GM23248 (cell line): ENCODE measurements around the gene CDCA8. TPM values are rescaled to one million over a fixed set of nuclear protein-coding genes. Genes with fewer than 3 reads are reported as not detected.
"Not testable (repeated sequence)": the region's sequence is repeated elsewhere in the genome, so short reads cannot be mapped to it uniquely, and the experiment has no call there.

ENCODE experiments used
- DNase-seq: peaks from one replicate; pipeline ENCODE4 v3.0.0-alpha.2; 2015
- H2AFZ ChIP-seq: fragments of 200-600 bp; sonication (generic); 2 replicates; pipeline ENCODE4 v1.6.1; 2016; ENCODE audit warnings: antibody characterized with exemption
- H3F3A ChIP-seq: fragments of 200-600 bp; sonication (generic); 2 replicates; pipeline ENCODE4 v1.6.1; 2016; ENCODE audit warnings: mild to moderate bottlenecking, antibody characterized with exemption, mixed run types; ENCODE audit not compliant: insufficient read depth
- H3K27ac ChIP-seq: fragments of 200-600 bp; sonication (generic); 2 replicates; pipeline ENCODE4 v1.5.1; 2016; ENCODE audit warnings: mild to moderate bottlenecking
- H3K27me3 ChIP-seq: fragments of 200-600 bp; sonication (generic); replicated peaks from 2 replicates; pipeline ENCODE4 v1.6.1; 2016; ENCODE audit warnings: mild to moderate bottlenecking; ENCODE audit not compliant: insufficient read depth
- H3K36me3 ChIP-seq: fragments of 200-600 bp; sonication (generic); 2 replicates; pipeline ENCODE4 v1.6.1; 2016; ENCODE audit warnings: low read depth, mild to moderate bottlenecking
- H3K4me1 ChIP-seq: fragments of 200-600 bp; sonication (generic); 2 replicates; pipeline ENCODE4 v1.6.1; 2016; ENCODE audit warnings: mild to moderate bottlenecking; ENCODE audit not compliant: insufficient read depth
- H3K4me2 ChIP-seq: fragments of 200-600 bp; sonication (generic); one replicate; pipeline ENCODE4 v1.6.1; 2016; ENCODE audit warnings: mild to moderate bottlenecking; ENCODE audit not compliant: unreplicated experiment
- H3K4me3 ChIP-seq: fragments of 200-600 bp; sonication (generic); 2 replicates; pipeline ENCODE4 v1.5.1; 2016; ENCODE audit warnings: mild to moderate bottlenecking
- H3K79me2 ChIP-seq: fragments of 200-600 bp; sonication (generic); 2 replicates; pipeline ENCODE4 v1.6.1; 2016; ENCODE audit warnings: mild to moderate bottlenecking; ENCODE audit not compliant: insufficient read depth
- H3K9ac ChIP-seq: fragments of 200-600 bp; sonication (generic); 2 replicates; pipeline ENCODE4 v1.6.1; 2016; ENCODE audit warnings: mild to moderate bottlenecking
- H3K9me2 ChIP-seq: fragments of 200-600 bp; sonication (generic); 2 replicates; pipeline ENCODE4 v1.6.1; 2016; ENCODE audit warnings: mixed run types, mild to moderate bottlenecking, moderate library complexity; ENCODE audit not compliant: insufficient read depth
- H3K9me3 ChIP-seq: fragments of 200-600 bp; sonication (generic); one replicate; pipeline ENCODE4 v1.6.1; 2017; ENCODE audit warnings: low read depth
- H4K20me1 ChIP-seq: fragments of 200-600 bp; sonication (generic); 2 replicates; pipeline ENCODE4 v1.6.0; 2016; ENCODE audit not compliant: insufficient read depth
- EZH2 ChIP-seq: fragments of 200-600 bp; sonication (generic); IDR thresholded peaks from 2 replicates; pipeline ENCODE4 v1.6.1; 2018; ENCODE audit warnings: antibody characterized with exemption, mild to moderate bottlenecking; ENCODE audit not compliant: insufficient read depth, poor library complexity, severe bottlenecking
- EZH2phosphoT487 ChIP-seq: fragments of 200-600 bp; sonication (generic); IDR thresholded peaks from 2 replicates; pipeline ENCODE4 v1.6.1; 2018; ENCODE audit warnings: antibody characterized with exemption, moderate library complexity, mild to moderate bottlenecking, low read depth; ENCODE audit not compliant: insufficient read depth
- WGBS, 2 experiments: methylation state at CpG; one replicate each; pipeline ENCODE4 v1.1.6; 2015 to 2017; ENCODE audit warnings: low lambda C conversion rate in 2 of 2, low coverage in 1 of 2; ENCODE audit errors: missing lambda C conversion rate in 2 of 2; 5-methylcytosine and 5-hydroxymethylcytosine counted together
- in situ Hi-C: fragments of 300-500 bp; cut with MboI; formaldehyde crosslinking; loops from 2 replicates; pipeline ENCODE4 v1.15.0; 2020
- polyA plus RNA-seq: library from polyadenylated mRNA; unstranded; fragments of >200 nt; fragmentation: Nextera tagmentation; extraction: Ambion mirVana; gene quantifications from 2 replicates; pipeline ENCODE4 v1.2.1, GENCODE V29; 2016
- total RNA-seq: library from RNA; depleted of rRNA; stranded (reverse); fragments of >200 nt; shearing (Covaris generic); gene quantifications from 2 replicates; pipeline ENCODE4 v1.2.3, GENCODE V29; 2014

CDCA8 gene
- total and polyA plus RNA-seq, 2 experiments from 2014 or later, result 4.4 to 15.4 TPM

DNA sequence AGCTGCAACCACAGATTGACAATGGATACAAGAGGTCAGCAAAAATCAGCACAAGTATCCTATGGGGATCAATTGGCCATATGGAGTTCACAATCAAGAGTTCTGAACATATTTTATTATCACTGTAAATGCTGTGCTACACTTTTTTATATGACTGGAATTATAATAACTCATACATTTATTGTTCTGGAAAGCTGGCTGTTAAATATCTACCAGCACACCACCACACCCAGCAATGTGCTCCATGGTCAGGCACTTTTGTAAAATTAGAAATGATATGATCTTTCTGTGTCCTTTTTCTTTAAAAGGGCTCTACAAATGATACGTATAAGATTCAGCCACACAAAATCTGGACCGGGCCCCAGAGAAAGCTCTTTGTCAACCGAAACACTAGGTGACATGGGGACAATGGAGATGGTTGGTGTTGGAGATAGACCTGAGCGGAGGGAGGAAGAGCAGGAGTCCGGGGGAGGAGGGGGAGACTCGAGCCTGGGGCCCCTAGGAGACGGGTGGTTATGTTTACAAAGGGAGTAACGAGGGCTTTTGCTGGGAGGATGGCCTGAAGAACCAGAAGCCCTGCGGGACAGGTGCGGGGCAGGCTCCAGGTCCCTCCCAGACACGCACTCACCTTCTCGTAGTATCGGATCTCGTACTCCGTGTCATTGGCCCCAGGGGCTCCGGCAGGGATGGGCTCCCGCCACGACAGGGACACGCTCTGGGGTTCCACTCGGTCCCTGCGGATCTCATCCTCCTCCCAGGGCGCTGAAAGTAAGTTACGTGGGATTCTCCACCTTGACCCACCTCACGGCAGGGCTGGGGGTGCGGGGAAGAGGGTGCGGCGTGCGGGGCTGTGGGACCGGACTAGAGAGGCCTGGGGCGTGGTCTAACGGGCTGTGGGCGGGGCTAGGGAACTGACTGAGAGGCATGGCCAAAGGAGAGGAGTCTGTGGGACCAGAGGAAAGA is 42.6 kb downstream of the CDCA8 start:
- WGBS, 2 experiments, result 15 to 19% methylated on average over 26 to 31 of the region's 32 CpGs
- H2AFZ ChIP-seq, result no peak overlapping the region
- no peaks in the 10 kb centered on the region for H3K79me2 ChIP-seq
- H3K4me1 ChIP-seq, result no peaks in the 10 kb centered on the region
- H3K4me2 ChIP-seq, result no peak overlapping the region
- no peaks in the 10 kb centered on the region for H3K9me3 ChIP-seq
- no peak overlapping the region for H3K9ac ChIP-seq
- in situ Hi-C loops, result no loop called here
- H3K4me3 ChIP-seq, result no peak overlapping the region
- TF ChIP-seq EZH2phosphoT487, result no peak
- no peak for TF ChIP-seq EZH2
- H3F3A ChIP-seq, result no peaks in the 10 kb centered on the region
- DNase-seq, result no peak
- no peaks in the 10 kb centered on the region for H3K36me3 ChIP-seq
- H3K9me2 ChIP-seq, result no peaks in the 10 kb centered on the region
- H3K27ac ChIP-seq, result no peak overlapping the region
- H3K27me3 ChIP-seq, result peaks cover 16% of the 10 kb centered on the region; the same call in 1 of the 2 replicates
- H4K20me1 ChIP-seq, result no peaks in the 10 kb centered on the region

DNA sequence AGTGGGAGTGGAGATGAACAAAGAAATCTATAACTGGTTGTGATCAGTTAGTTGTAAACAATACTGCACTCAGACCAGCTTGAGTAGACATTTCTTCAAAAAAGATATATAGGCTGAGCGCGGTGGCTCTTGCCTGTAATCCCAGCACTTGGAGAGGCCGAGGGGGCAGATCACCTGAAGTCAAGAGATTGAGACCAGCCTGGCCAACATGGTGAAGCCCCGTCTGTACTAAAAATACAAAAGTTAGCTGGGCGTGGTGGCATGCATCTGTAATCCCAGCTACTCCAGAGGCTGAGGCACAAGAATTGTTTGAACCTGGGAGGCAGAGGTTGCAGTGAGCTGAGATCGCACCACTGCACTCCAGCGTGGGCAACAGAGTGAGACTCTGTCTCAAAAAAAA is 45.7 kb downstream of the CDCA8 start:
- H3K9ac ChIP-seq, H3K27ac ChIP-seq, H3K79me2 ChIP-seq, H3K36me3 ChIP-seq, DNase-seq, H3K9me3 ChIP-seq, in situ Hi-C loops, H3K4me1 ChIP-seq, H3K4me3 ChIP-seq, H2AFZ ChIP-seq, H3K4me2 ChIP-seq, H4K20me1 ChIP-seq, H3K9me2 ChIP-seq, H3K27me3 ChIP-seq, H3F3A ChIP-seq: not testable (repeated sequence)
- 57 to 58% methylated on average over 7 of the region's 7 CpGs for WGBS, 2 experiments

DNA sequence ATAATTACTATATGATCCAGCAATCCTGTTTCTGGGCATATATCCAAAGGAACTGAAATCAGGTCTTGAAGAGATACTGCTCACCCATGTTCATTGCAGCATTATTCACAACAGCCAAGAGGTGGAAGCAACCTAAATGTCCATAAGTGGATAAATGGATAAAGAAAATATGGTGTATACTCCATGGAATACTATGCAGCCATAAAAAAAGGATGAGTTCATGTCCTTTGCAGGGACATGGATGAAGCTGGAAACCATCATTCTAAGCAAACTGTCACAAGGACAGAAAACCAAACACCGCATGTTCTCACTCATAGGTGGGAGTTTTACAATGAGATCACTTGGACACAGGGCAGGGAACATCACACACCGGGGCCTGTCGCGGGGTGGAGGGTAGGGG is 46.3 kb downstream of the CDCA8 start:
- in situ Hi-C loops, H3K4me1 ChIP-seq, DNase-seq, H2AFZ ChIP-seq, H3K79me2 ChIP-seq, H3K27ac ChIP-seq, H3K9me2 ChIP-seq, H3K4me2 ChIP-seq, H3K36me3 ChIP-seq, H3K4me3 ChIP-seq, H4K20me1 ChIP-seq, H3F3A ChIP-seq, H3K9ac ChIP-seq, H3K9me3 ChIP-seq: not testable (repeated sequence)
- H3K27me3 ChIP-seq, result peaks cover 13% of the 10 kb centered on the region; the same call in 1 of the 2 replicates
- WGBS, 2 experiments, result 63 to 70% methylated on average over 4 of the region's 4 CpGs

DNA sequence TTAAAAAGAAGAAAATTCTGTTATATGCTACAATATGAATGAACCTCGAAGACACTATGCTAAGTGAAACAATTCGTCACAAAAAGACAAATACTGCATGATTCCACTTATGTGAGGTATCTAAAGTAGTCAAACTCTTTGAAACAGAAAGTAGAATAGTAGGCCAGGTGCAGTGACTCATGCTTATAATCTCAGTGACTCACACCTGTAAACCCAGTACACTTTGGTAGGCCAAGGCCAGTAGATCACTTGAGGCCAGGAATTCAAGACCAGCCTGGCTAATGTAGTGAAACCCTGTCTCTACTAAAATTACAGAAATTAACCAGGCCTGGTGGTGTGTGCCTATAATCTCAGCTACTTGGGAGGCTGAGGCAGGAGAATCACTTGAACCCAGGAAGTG is 46.9 kb downstream of the CDCA8 start:
- Histone ChIP-seq H3K4me3 (no peak overlapping the region), H3K36me3 (no peaks in the 10 kb centered on the region), H3K4me1 (no peaks in the 10 kb centered on the region), H3F3A (no peaks in the 10 kb centered on the region), H4K20me1 (no peaks in the 10 kb centered on the region), H3K27ac (no peak overlapping the region), H3K79me2 (no peaks in the 10 kb centered on the region), H3K9ac (no peak overlapping the region), H3K9me2 (no peaks in the 10 kb centered on the region), H2AFZ (no peak overlapping the region), H3K4me2 (no peak overlapping the region), H3K9me3 (no peaks in the 10 kb centered on the region), H3K27me3 (peaks cover 9% of the 10 kb centered on the region; the same call in 1 of the 2 replicates)
- in situ Hi-C loops, result no loop called here
- no peak for TF ChIP-seq EZH2
- TF ChIP-seq EZH2phosphoT487, result no peak
- no peak for DNase-seq
- 69 to 73% methylated on average over 2 of the region's 2 CpGs for WGBS, 2 experiments
